ENCODE data around the gene FRMD6. TPM values are rescaled to one million over a fixed set of nuclear protein-coding genes. Genes with fewer than 3 reads are reported as not detected.

FRMD6 gene
- total RNA-seq, 1 experiment from 2014 or later, result 11.4 TPM

GRCh38 chr14:51666826-51667225 lies 15.1 kb downstream of the FRMD6 start:
- DNase-seq (ENCODE audit: low read depth, low spot score) (no peak), ATAC-seq (no peak)
- Histone ChIP-seq H3K36me3 (ENCODE audit: control insufficient read depth in 1 of 2, insufficient read depth in 2 of 2, low read length in 2 of 2) (no peaks in the 10 kb centered on the region), H3K79me2 (ENCODE audit: insufficient read depth, low read length) (no peaks in the 10 kb centered on the region), H3K4me3 (replicated peaks in 1 of 2; ENCODE audit: low read depth in 1 of 2, low read length in 2 of 2) (no peak overlapping the region), H3K4me1 (ENCODE audit: control insufficient read depth in 1 of 2, insufficient read depth in 2 of 2, low read length in 2 of 2) (no peaks in the 10 kb centered on the region), H2AFZ (ENCODE audit: low read depth, low read length, poor library complexity, severe bottlenecking) (no peak overlapping the region), H3K4me2 (ENCODE audit: low read length) (no peak overlapping the region), H3K9ac (ENCODE audit: low read length) (no peak overlapping the region), H4K20me1 (ENCODE audit: insufficient read depth) (no peaks in the 10 kb centered on the region), H3K9me3 (ENCODE audit: control insufficient read depth in 1 of 2, insufficient read depth in 1 of 2, low read depth in 1 of 2, low read length in 2 of 2) (no peaks in the 10 kb centered on the region), H3K27ac (ENCODE audit: low read depth, low read length) (no peak overlapping the region), H3K27me3 (ENCODE audit: insufficient read depth, low read length) (no peaks in the 10 kb centered on the region), H3K9me2 (ENCODE audit: insufficient read depth) (no peaks in the 10 kb centered on the region)
- TF ChIP-seq TCF7L2 (IDR thresholded peaks at IDR 0.05; ENCODE audit: borderline replicate concordance, extremely low read depth, insufficient read depth, insufficient read length) (no peak), EZH2phosphoT487 (IDR thresholded peaks at IDR 0.05; ENCODE audit: borderline replicate concordance) (no peak), CEBPB (IDR thresholded peaks at IDR 0.05; ENCODE audit: low read depth) (no peak), MAX (IDR thresholded peaks at IDR 0.05) (no peak), ELF1 (IDR thresholded peaks at IDR 0.05; ENCODE audit: borderline replicate concordance, low read depth) (no peak), ATF3 (IDR thresholded peaks at IDR 0.05) (no peak), ZFX (IDR thresholded peaks at IDR 0.05) (no peak), CBX3 (IDR thresholded peaks at IDR 0.05; ENCODE audit: low read depth) (no peak), CTCF (IDR thresholded peaks at IDR 0.05 in 2 of 3, conservative IDR thresholded peaks at IDR 0.05 in 1 of 3; ENCODE audit: borderline replicate concordance in 1 of 3, insufficient read depth in 1 of 3, low read depth in 2 of 3, low read length in 2 of 3) (no peak), SRF (IDR thresholded peaks at IDR 0.05; ENCODE audit: low read depth) (no peak)
- TF ChIP-seq, protein P1, sequence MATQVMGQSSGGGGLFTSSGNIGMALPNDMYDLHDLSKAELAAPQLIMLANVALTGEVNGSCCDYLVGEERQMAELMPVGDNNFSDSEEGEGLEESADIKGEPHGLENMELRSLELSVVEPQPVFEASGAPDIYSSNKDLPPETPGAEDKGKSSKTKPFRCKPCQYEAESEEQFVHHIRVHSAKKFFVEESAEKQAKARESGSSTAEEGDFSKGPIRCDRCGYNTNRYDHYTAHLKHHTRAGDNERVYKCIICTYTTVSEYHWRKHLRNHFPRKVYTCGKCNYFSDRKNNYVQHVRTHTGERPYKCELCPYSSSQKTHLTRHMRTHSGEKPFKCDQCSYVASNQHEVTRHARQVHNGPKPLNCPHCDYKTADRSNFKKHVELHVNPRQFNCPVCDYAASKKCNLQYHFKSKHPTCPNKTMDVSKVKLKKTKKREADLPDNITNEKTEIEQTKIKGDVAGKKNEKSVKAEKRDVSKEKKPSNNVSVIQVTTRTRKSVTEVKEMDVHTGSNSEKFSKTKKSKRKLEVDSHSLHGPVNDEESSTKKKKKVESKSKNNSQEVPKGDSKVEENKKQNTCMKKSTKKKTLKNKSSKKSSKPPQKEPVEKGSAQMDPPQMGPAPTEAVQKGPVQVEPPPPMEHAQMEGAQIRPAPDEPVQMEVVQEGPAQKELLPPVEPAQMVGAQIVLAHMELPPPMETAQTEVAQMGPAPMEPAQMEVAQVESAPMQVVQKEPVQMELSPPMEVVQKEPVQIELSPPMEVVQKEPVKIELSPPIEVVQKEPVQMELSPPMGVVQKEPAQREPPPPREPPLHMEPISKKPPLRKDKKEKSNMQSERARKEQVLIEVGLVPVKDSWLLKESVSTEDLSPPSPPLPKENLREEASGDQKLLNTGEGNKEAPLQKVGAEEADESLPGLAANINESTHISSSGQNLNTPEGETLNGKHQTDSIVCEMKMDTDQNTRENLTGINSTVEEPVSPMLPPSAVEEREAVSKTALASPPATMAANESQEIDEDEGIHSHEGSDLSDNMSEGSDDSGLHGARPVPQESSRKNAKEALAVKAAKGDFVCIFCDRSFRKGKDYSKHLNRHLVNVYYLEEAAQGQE (IDR thresholded peaks at IDR 0.05; ENCODE audit: low read depth), result no peak
- CTCF ChIA-PET, result no interaction called here
- POLR2A ChIA-PET, result no interaction called here
- intact Hi-C loops (cut with micrococcal nuclease), result no loop called here
- RAD21 ChIA-PET (ENCODE audit: low non-redundant PET in 1 of 2, low total read pairs in 2 of 2, uncharacterized antibody in 2 of 2, unreplicated experiment in 2 of 2), result no interaction called here
- BruUV-seq (replicated peaks), result no TSS peak

All from HCT116 (cell line).